ENCODE measurements around the gene LRBA.

Gene LRBA

DNA sequence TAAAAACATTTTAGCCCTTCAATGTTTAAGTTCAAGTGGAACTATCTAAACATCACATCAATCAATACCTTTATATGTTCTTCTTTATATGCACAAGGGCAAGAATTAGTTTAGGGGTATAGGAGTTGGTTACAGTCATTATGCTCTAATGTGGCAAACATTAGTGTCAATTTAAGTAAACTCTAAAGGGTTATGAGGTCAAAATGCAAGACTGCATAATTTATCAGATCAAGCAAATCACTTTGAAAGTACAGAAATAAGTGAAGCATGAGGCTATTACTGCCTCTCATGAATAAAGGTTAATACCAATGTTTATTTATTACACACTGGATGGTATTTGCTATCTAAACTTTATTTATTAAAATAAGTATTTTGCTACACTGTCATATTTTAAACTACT lies 373.5 kb downstream of the LRBA start:
- DNase-seq: no peak

- no peak for DNase-seq
Measured at GRCh38 chr4:150632639-150633038, 382.4 kb downstream of the LRBA start.

DNA sequence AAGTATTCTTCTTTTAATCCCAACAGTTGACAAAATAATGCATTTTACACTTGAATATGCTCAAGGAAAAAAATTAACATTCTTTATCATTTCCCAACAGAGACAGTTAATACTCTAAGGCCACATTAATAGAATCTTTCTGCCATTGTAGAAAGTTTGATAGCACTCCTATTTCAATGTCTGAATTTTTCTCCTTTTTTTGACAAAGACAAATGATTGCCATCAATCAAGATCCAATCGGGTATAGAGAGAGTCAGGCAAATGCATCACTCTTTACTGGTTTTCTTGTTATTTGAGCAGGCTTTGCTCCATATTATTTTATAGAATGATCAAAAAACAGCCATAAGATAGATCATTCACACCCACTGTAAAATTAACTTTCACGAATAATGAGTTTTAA lies 387.0 kb downstream of the LRBA start:
- no peak for DNase-seq

- DNase-seq: no peak
Measured at GRCh38 chr4:150625033-150625432, 390.1 kb downstream of the LRBA start.

GRCh38 chr4:150624055-150624454 lies 391.0 kb downstream of the LRBA start:
- DNase-seq: no peak

GRCh38 chr4:150619042-150619441 lies 396.0 kb downstream of the LRBA start:
- DNase-seq: no peak

- no peak for DNase-seq
Measured at GRCh38 chr4:150609131-150609530, 406.0 kb downstream of the LRBA start.

GRCh38 chr4:150600812-150601445 lies 414.2 kb downstream of the LRBA start:
- no peak for DNase-seq

DNA sequence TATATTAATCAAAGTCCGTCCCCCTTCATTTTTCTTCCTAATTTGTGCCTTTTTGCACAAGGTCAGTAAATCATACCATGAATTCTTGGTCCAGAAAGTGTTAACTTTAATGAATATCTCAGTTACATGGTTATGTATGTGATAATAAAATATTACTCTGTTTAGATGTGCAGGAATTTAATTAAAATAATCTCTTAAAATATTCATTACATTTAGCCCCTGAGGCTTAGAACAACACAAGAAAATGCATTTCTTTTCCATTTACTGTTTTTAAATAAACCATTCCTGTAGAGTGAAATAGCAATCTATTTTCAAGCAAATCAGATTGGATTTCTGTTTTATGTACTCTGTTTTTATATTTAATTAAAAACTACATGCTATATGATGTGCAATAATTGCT lies 415.5 kb downstream of the LRBA start:
- no peak for DNase-seq

DNA sequence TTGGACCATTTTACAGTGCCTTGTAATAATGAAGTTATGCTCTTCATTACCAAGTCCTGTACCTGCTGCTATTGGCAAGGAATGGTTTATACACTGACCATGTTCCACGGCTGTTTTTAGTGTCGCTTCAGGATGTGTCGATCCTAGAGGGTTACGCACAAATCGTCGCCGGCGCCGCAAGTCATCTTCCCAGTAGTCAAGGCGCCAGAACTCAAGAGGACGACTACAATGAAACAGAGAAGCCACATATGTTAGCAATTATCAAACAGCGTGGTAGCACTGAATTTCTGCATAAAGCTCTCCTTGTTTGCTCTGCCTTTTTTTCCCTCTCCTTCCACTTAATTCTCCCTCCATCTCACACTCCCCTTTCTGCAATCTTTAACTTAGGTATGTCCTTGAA lies 416.2 kb downstream of the LRBA start:
- DNase-seq: no peak

DNA sequence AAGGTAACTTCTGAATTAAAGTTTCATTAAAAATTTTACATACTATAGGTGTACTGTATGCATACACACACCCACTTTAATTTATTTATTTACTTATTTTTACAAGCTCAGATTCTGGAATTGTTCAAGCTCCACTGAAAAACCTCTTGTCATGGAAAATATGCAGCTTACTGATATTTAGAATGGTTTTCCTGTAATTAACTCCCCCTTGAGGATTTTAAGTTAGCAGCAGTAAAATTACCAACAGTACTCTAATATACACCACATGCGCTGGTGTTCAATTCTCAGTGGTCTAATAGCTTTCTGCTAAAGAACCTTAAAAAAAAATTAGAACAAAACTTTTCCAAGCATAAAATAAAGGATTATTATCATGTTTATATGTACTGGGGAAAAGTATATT lies 421.1 kb downstream of the LRBA start:
- DNase-seq: no peak

DNA sequence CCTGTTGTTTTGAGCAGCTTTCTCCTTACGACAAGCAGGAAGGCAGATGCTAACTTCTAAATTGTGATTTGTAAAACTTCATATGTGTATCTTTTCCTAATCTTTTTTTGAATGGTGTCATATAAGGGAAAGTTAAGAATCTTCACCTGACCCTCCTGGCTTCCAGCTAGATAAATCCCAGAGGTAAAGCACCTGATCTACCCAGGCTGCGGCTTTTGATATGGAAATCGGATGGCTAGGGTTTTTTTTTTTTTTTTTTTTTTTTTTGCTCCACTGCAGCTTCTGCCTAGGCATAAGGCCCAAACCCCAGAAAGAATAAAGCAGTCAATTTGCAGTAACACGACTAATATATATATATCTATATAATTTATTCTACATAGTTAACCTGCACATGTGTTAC lies 423.2 kb downstream of the LRBA start:
- DNase-seq: no peak

GRCh38 chr4:150591406-150591805 lies 423.7 kb downstream of the LRBA start:
- DNase-seq: no peak

- DNase-seq: no peak
Measured at GRCh38 chr4:150590631-150591030, 424.5 kb downstream of the LRBA start.

- no peak for DNase-seq
Measured at GRCh38 chr4:150589157-150589556, 425.9 kb downstream of the LRBA start.

DNA sequence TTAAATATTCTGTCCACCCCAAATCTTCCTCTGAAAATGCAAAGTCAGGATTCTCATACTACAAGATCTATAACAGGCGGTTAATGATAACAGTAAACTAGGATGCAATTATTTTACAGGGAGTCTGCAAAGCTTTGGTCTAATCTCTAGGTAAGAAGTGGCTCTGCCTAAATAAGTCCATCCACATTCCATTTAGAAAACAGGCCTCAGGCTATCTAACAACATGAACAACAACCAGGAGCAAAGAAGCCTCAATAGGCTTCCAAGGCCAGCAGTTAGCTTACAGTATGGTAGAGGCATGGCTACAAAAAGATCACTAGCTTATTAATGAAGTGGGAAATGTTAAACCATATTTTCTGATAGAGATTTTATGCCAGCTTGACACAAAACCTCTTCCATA lies 426.8 kb downstream of the LRBA start:
- DNase-seq: no peak

DNA sequence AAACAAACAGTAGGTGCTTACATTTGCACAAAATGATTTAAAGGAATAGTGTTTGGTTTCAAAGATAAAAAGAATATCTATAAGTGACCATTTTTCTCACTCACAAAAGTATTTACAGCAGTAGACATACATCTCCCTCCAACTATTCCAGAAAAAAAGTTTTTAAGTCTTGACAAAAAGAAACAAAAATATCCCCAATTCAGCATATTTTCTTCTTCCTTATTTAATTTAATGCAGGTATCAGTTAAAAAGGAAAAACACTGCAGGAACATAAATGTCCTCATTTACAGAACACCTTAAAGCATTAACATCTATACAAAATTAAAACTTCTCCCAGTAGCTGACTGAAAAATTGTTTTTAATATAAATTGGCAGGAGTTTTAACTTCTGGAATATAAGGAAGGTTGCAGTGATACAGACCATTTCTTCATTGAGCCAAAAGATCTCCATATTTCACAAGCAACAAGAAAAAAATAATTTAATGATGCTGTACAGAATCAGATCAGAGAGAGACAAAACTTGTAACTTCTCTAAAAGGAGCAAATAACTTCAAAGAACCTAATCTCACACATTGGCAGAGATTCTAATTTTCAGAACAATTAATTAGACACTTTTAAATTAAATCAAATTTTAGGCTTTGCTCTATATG lies 428.8 kb downstream of the LRBA start:
- DNase-seq: no peak

DNA sequence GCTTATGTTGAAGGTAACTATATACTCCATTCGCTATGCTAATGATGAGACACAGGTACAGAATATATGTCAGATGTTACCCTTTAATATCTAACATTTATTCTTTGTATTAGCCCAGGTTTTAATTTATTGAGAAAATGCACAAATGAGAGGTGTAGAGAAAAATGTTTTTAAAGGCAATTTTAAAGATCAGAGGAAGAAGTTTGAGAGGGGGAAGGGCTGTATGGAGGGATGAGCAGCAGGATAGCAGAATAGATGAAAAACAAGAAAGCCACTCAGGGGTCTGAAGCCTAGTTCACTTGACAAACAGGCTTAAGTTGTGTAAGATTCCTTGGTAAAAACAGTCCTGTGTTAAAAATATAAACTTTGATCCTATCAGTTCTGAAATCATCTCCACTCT lies 429.5 kb downstream of the LRBA start:
- DNase-seq: no peak

- no peak for DNase-seq
Measured at GRCh38 chr4:150584111-150584915, 430.8 kb downstream of the LRBA start.

DNA sequence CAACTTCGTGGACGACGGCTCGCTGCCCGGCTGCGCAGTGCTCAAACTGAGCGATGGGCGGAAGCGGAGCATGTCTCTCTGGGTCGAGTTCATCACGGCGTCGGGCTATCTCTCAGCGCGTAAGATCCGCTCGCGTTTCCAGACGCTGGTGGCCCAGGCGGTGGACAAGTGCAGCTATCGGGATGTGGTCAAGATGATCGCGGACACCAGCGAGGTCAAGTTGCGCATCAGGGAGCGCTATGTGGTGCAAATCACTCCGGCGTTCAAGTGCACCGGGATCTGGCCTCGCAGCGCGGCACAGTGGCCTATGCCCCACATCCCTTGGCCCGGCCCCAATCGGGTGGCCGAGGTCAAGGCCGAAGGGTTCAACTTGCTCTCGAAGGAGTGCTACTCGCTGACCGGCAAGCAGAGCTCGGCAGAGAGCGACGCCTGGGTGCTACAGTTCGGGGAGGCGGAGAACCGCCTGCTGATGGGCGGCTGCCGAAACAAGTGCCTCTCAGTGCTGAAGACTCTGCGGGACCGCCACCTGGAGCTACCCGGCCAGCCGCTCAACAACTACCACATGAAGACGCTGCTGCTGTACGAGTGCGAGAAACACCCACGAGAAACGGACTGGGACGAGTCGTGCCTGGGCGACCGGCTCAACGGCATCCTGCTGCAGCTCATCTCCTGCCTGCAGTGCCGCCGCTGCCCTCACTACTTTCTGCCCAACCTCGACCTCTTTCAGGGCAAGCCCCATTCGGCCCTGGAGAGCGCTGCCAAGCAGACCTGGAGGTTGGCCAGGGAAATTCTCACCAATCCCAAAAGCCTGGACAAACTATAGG lies 431.6 kb downstream of the LRBA start:
- DNase-seq: no peak

DNA sequence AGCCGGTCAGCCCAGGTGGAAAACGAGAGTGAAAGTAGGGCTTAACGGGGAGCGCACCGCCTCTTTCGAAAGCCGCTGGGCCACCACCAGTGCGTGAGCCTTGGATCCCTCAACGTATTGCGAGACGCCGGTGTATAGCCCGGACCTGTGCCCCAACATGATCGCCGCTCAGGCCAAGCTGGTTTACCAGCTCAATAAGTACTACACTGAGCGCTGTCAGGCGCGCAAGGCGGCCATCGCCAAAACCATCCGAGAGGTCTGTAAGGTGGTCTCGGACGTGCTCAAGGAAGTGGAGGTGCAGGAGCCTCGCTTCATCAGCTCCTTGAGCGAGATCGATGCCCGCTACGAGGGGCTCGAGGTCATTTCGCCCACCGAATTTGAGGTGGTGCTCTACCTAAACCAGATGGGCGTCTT lies 432.2 kb downstream of the LRBA start:
- no peak for DNase-seq

DNA sequence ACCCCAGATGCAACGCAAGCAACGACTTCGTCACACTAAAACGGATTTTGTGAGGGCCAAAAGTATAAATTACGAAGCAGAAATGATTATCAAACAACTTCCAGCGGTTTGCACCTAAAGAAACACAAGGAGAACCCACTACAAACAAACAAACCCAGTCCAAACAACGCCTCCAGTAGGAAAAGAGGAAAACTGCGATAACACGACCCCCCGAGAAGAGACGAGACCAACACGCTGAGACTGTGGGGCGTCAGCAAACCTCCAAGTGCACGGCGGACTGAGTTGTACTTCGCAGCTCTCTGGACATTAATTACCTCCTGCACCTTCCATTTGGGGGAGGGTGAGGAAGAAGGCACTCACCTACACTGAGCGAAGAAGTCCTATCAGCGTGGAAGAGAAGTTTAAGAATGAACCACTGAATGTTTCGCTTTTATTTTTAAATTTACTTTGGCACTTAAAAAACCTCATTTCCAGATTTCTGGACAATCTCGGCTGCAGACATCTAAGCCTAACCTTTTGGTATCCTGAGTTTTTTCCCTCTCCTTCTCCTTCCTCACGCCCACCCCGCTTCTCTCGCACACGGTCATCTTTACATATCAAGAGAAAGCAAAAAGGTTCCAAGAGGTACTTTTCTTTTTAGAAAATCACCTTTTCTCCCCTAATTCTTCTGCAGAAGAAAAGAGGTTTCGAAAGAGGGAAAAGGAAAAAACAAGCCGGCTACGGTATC lies 432.8 kb downstream of the LRBA start, which contains the start of gene MAB21L2:
MAB21L2 (plus strand) TSS at position 6 of the 727 bp plus-strand sequence. CDS start 879 bp downstream, outside the sequence.
- no peak for DNase-seq
